ENCODE measurements around the gene SGMS1.

SGMS1 gene

DNA sequence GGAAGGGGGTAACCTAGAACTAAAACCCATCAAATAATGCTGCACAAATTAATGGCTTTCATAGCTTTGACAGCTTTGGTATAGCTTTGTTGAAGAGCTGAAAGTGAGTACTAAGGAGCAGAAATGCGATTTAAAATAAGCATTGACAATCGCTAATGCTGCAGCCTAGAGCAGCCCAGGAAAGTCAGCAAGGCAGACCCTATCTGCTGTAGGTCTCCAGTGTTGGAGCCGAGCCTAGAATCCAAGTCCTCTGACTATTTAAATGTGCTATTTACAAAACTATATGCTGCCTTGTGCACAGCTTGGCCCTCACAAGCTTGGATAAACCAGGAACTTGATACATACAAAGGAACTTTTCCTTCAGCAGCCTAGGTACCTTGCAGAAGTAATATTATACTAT lies 307.6 kb downstream of the SGMS1 start (continued):
- TF ChIP-seq ARNTL (CRISPR knock-in tag; IDR thresholded peaks at IDR 0.05; ENCODE audit: borderline replicate concordance, low read depth) (no peak), SNAI2 (CRISPR knock-in tag; IDR thresholded peaks at IDR 0.05) (no peak)

- TF ChIP-seq ZNF8 (CRISPR knock-in tag; IDR thresholded peaks at IDR 0.05): no peak
- no peak for ATAC-seq
These were observed 308.3 kb downstream of the SGMS1 start for GRCh38 chr10:50315424-50315823.

DNA sequence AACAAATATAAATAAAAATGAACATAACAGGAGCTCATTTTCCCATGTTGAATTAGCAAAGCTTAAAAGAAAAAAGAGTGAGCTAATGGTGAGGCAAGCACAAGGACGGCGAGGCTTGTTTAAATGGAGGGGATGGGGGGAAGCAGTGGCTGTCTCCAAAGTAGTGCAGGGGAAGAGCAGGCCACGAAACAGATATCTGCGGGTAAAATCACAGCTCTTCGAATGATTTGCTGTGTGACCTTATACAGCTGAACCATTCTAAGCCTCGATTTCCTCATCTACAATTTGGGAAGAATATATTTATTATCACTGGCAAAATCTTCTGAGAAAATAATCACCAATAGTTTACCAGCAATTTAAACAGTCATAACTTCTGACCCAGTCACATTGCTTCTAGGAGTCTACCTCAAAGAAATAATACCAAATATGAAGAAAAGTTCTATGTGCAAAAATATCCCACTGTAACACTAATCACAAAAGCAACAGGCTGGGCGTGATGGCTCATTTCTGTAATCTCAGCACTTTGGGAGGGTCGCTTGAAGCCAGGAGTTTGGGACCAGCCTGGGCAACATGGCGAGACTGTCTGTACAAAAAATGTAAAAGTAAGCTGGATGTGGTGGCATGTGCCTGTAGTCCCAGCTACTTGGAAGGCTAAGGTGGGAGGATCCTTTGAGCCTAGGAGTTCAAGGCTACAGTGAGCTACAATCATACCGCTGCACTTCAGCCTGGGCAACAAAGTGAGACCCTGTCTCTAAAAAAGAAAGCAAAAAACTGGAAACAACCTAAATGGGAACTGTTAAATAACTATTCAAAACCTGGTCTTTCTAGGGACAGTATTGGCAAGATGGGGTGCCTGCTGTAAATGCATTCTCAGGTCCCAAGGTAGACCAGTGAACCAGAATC lies 309.3 kb downstream of the SGMS1 start:
- no peak for ATAC-seq
- TF ChIP-seq SNAI2 (CRISPR knock-in tag; IDR thresholded peaks at IDR 0.05) (no peak), OSR1 (CRISPR knock-in tag; IDR thresholded peaks at IDR 0.05) (no peak), ZNF8 (CRISPR knock-in tag; IDR thresholded peaks at IDR 0.05) (no peak), ZFP30 (CRISPR knock-in tag; IDR thresholded peaks at IDR 0.05) (no peak), ESRRG (CRISPR knock-in tag; IDR thresholded peaks at IDR 0.05) (no peak)
- TF ChIP-seq, protein P1, sequence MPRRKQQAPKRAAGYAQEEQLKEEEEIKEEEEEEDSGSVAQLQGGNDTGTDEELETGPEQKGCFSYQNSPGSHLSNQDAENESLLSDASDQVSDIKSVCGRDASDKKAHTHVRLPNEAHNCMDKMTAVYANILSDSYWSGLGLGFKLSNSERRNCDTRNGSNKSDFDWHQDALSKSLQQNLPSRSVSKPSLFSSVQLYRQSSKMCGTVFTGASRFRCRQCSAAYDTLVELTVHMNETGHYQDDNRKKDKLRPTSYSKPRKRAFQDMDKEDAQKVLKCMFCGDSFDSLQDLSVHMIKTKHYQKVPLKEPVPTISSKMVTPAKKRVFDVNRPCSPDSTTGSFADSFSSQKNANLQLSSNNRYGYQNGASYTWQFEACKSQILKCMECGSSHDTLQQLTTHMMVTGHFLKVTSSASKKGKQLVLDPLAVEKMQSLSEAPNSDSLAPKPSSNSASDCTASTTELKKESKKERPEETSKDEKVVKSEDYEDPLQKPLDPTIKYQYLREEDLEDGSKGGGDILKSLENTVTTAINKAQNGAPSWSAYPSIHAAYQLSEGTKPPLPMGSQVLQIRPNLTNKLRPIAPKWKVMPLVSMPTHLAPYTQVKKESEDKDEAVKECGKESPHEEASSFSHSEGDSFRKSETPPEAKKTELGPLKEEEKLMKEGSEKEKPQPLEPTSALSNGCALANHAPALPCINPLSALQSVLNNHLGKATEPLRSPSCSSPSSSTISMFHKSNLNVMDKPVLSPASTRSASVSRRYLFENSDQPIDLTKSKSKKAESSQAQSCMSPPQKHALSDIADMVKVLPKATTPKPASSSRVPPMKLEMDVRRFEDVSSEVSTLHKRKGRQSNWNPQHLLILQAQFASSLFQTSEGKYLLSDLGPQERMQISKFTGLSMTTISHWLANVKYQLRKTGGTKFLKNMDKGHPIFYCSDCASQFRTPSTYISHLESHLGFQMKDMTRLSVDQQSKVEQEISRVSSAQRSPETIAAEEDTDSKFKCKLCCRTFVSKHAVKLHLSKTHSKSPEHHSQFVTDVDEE (CRISPR knock-in tag; IDR thresholded peaks at IDR 0.05): no peak

GRCh38 chr10:50312464-50313437 lies 311.0 kb downstream of the SGMS1 start:
- no peak for TF ChIP-seq ESRRG (CRISPR knock-in tag; IDR thresholded peaks at IDR 0.05)
- no peak for TF ChIP-seq CSDC2 (CRISPR knock-in tag; IDR thresholded peaks at IDR 0.05)
- no peak for TF ChIP-seq ARNTL (CRISPR knock-in tag; IDR thresholded peaks at IDR 0.05; ENCODE audit: borderline replicate concordance, low read depth)
- TF ChIP-seq ZC3H10 (CRISPR knock-in tag; IDR thresholded peaks at IDR 0.05): no peak
- no peak for TF ChIP-seq ZNF8 (CRISPR knock-in tag; IDR thresholded peaks at IDR 0.05)
- TF ChIP-seq POU6F1 (CRISPR knock-in tag; IDR thresholded peaks at IDR 0.05; ENCODE audit: borderline replicate concordance, low read depth): no peak
- TF ChIP-seq ZNF565 (CRISPR knock-in tag; conservative IDR thresholded peaks at IDR 0.05; ENCODE audit: low read depth): no peak
- TF ChIP-seq, protein P2, sequence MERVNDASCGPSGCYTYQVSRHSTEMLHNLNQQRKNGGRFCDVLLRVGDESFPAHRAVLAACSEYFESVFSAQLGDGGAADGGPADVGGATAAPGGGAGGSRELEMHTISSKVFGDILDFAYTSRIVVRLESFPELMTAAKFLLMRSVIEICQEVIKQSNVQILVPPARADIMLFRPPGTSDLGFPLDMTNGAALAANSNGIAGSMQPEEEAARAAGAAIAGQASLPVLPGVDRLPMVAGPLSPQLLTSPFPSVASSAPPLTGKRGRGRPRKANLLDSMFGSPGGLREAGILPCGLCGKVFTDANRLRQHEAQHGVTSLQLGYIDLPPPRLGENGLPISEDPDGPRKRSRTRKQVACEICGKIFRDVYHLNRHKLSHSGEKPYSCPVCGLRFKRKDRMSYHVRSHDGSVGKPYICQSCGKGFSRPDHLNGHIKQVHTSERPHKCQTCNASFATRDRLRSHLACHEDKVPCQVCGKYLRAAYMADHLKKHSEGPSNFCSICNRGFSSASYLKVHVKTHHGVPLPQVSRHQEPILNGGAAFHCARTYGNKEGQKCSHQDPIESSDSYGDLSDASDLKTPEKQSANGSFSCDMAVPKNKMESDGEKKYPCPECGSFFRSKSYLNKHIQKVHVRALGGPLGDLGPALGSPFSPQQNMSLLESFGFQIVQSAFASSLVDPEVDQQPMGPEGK (CRISPR knock-in tag; IDR thresholded peaks at IDR 0.05; ENCODE audit: borderline replicate concordance): no peak
- no peak for ATAC-seq

GRCh38 chr10:50310560-50311174 lies 313.1 kb downstream of the SGMS1 start:
- ATAC-seq: peak; percentile 79; the same call in 2 of the 3 replicates
- TF ChIP-seq PPARA (CRISPR knock-in tag; IDR thresholded peaks at IDR 0.05; ENCODE audit: borderline replicate concordance) (no peak), OSR1 (CRISPR knock-in tag; IDR thresholded peaks at IDR 0.05) (no peak), ESRRG (CRISPR knock-in tag; IDR thresholded peaks at IDR 0.05) (no peak)
- TF ChIP-seq, protein P1 (CRISPR knock-in tag; IDR thresholded peaks at IDR 0.05): no peak

All from SK-N-SH treated with all-trans-retinoic acid at 6 μM for 48 hours (cell line).